IMR-90 (cell line): ENCODE data around the gene INPP5D. TPM values are rescaled to one million over a fixed set of nuclear protein-coding genes. Genes with fewer than 3 reads are reported as not detected.

Experiments used
- ATAC-seq: fragments of 200-7000 bp; cut with Tn5 transposase; 2 replicates; pipeline ENCODE4 v1.9.1; 2020; ENCODE audit warnings: low read depth, mild to moderate bottlenecking, moderate library complexity
- BruUV-seq: library from RNA; stranded (reverse); fragments of 400-500 nt; replicated peaks from 2 replicates; lab custom pipeline; 2021; lab: Mats Ljungman, UMichigan
- CTCF ChIA-PET: fragments of 300-600 bp; formaldehyde crosslinking; extraction: SDS; loops from one replicate; lab custom pipeline; 2021; ENCODE audit warnings: antibody characterized with exemption; lab: Yijun Ruan, JAX
- POLR2A ChIA-PET: fragments of 300-600 bp; sonication (Branson Sonifier 250); formaldehyde crosslinking; loops from one replicate; lab custom pipeline; 2022; ENCODE audit warnings: antibody characterized with exemption; ENCODE audit not compliant: unreplicated experiment; lab: Charles Lee
- DNase-seq: peaks from one replicate; pipeline ENCODE4 v3.0.0; 2013
- H2AFZ ChIP-seq: replicated peaks from 2 replicates; pipeline ENCODE3; 2013; ENCODE audit warnings: low read length, mild to moderate bottlenecking; ENCODE audit not compliant: poor library complexity
- H2AK5ac ChIP-seq: 2 replicates; pipeline ENCODE4 v1.6.1; 2013; ENCODE audit warnings: low read depth, low read length, inconsistent platforms
- H2AK9ac ChIP-seq: replicated peaks from 2 replicates; pipeline ENCODE3; 2013; ENCODE audit warnings: mild to moderate bottlenecking, low read depth, low read length, moderate library complexity; ENCODE audit not compliant: poor library complexity
- H2BK120ac ChIP-seq: 2 replicates; pipeline ENCODE4 v1.6.1; 2013; ENCODE audit warnings: low read depth, low read length, inconsistent platforms
- H2BK15ac ChIP-seq: 3 replicates; pipeline ENCODE4 v1.6.1; 2013; ENCODE audit warnings: low read depth, low read length, inconsistent platforms
- H2BK20ac ChIP-seq: 2 replicates; pipeline ENCODE4 v1.6.1; 2013; ENCODE audit warnings: low read depth, mild to moderate bottlenecking, inconsistent platforms, low read length, moderate library complexity
- H2BK5ac ChIP-seq: 2 replicates; pipeline ENCODE4 v1.6.1; 2013; ENCODE audit warnings: mild to moderate bottlenecking, low read depth, low read length, inconsistent platforms; ENCODE audit not compliant: poor library complexity, severe bottlenecking
- H3K14ac ChIP-seq: replicated peaks from 2 replicates; pipeline ENCODE4 v1.6.1; 2013; ENCODE audit warnings: low read depth, low read length, inconsistent platforms
- H3K18ac ChIP-seq: 2 replicates; pipeline ENCODE4 v1.6.1; 2013; ENCODE audit warnings: low read depth, low read length, control low read depth
- H3K23ac ChIP-seq: 2 replicates; pipeline ENCODE4 v1.6.1; 2013; ENCODE audit warnings: low read depth, low read length, inconsistent platforms
- H3K27ac ChIP-seq: 2 replicates; pipeline ENCODE4 v1.5.1; 2013; ENCODE audit warnings: mild to moderate bottlenecking, control low read depth, low read length; ENCODE audit not compliant: insufficient read depth
- H3K27me3 ChIP-seq: 2 replicates; pipeline ENCODE4 v1.6.1; 2013; ENCODE audit warnings: low read length; ENCODE audit not compliant: control insufficient read depth, insufficient read depth
- H3K36me3 ChIP-seq: 2 replicates; pipeline ENCODE4 v1.6.1; 2013; ENCODE audit warnings: low read length, mixed read lengths; ENCODE audit not compliant: control insufficient read depth, insufficient read depth
- H3K4ac ChIP-seq: 2 replicates; pipeline ENCODE4 v1.6.1; 2013; ENCODE audit warnings: low read depth, low read length, inconsistent platforms
- H3K4me1 ChIP-seq: 2 replicates; pipeline ENCODE4 v1.6.1; 2013; ENCODE audit warnings: low read length, mixed read lengths; ENCODE audit not compliant: control insufficient read depth, insufficient read depth
- H3K4me2 ChIP-seq: 2 replicates; pipeline ENCODE4 v1.6.1; 2013; ENCODE audit warnings: low read depth, mild to moderate bottlenecking, control low read depth, low read length, moderate library complexity
- H3K4me3 ChIP-seq: 2 replicates; pipeline ENCODE4 v1.5.1; 2013; ENCODE audit warnings: low read depth, mild to moderate bottlenecking, control low read depth, low read length, moderate library complexity; ENCODE audit not compliant: insufficient read depth
- H3K56ac ChIP-seq: 2 replicates; pipeline ENCODE4 v1.6.1; 2013; ENCODE audit warnings: low read length, inconsistent platforms; ENCODE audit not compliant: insufficient read depth; ENCODE audit errors: extremely low read depth
- H3K79me1 ChIP-seq, 2 experiments: 2 replicates each; pipeline ENCODE4 v1.6.1; 2013; ENCODE audit warnings: low read length in 2 of 2, inconsistent platforms in 1 of 2, low read depth in 1 of 2
- H3K9ac ChIP-seq: 2 replicates; pipeline ENCODE4 v1.6.1; 2013; ENCODE audit warnings: low read depth, low read length, control low read depth
- H3K9me1 ChIP-seq: 2 replicates; pipeline ENCODE4 v1.6.1; 2013; ENCODE audit warnings: low read length, inconsistent platforms; ENCODE audit not compliant: insufficient read depth
- H3K9me3 ChIP-seq: 2 replicates; pipeline ENCODE4 v1.6.1; 2013; ENCODE audit warnings: low read length; ENCODE audit not compliant: control insufficient read depth, insufficient read depth
- H4K20me1 ChIP-seq: 2 replicates; pipeline ENCODE4 v1.6.1; 2013; ENCODE audit warnings: low read length, inconsistent platforms; ENCODE audit not compliant: insufficient read depth
- H4K5ac ChIP-seq: 2 replicates; pipeline ENCODE4 v1.6.1; 2013; ENCODE audit warnings: mild to moderate bottlenecking, low read depth, low read length, control low read depth
- H4K8ac ChIP-seq, 2 experiments: 2 replicates each; pipeline ENCODE4 v1.6.1; 2013; ENCODE audit warnings: low read depth in 2 of 2, low read length in 2 of 2, control low read depth in 1 of 2, inconsistent platforms in 1 of 2
- H4K91ac ChIP-seq: 2 replicates; pipeline ENCODE4 v1.6.1; 2013; ENCODE audit warnings: low read depth, low read length, inconsistent platforms; ENCODE audit not compliant: insufficient read depth
- BHLHE40 ChIP-seq: fragments of 150-350 bp; IDR thresholded peaks from 2 replicates; pipeline ENCODE4 v1.6.1; 2016; ENCODE audit warnings: mild to moderate bottlenecking, low read depth, low read length
- CEBPB ChIP-seq: IDR thresholded peaks from 2 replicates; pipeline ENCODE4 v1.6.1; 2012; ENCODE audit warnings: low read depth, low read length, improper control_type of control experiment
- FOS ChIP-seq: fragments of 150-350 bp; IDR thresholded peaks from 2 replicates; pipeline ENCODE4 v1.6.1; 2016; ENCODE audit warnings: low read depth, low read length
- MAFK ChIP-seq: IDR thresholded peaks from 2 replicates; pipeline ENCODE4 v1.6.1; 2012; ENCODE audit warnings: low read depth, low read length, improper control_type of control experiment
- MAZ ChIP-seq: IDR thresholded peaks from 2 replicates; pipeline ENCODE4 v1.6.1; 2012; ENCODE audit warnings: low read depth, mild to moderate bottlenecking, low read length, improper control_type of control experiment, moderate library complexity, borderline replicate concordance
- MXI1 ChIP-seq: IDR thresholded peaks from 2 replicates; pipeline ENCODE4 v1.6.1; 2012; ENCODE audit warnings: low read depth, mild to moderate bottlenecking, low read length, moderate library complexity, borderline replicate concordance
- RAD21 ChIP-seq: IDR thresholded peaks from 2 replicates; pipeline ENCODE4 v1.6.1; 2012; ENCODE audit warnings: low read length, improper control_type of control experiment
- RCOR1 ChIP-seq: IDR thresholded peaks from 2 replicates; pipeline ENCODE4 v1.6.1; 2012; ENCODE audit warnings: mild to moderate bottlenecking, low read length, improper control_type of control experiment; ENCODE audit not compliant: insufficient replicate concordance
- WGBS, 2 experiments: methylation state at CpG; one replicate each; pipeline versions ENCODE4 v1.1.5 to v1.1.7; 2013; ENCODE audit warnings: missing lambda C conversion rate in 2 of 2; ENCODE audit not compliant: insufficient read length in 1 of 2; ENCODE audit errors: extremely low coverage in 2 of 2; 5-methylcytosine and 5-hydroxymethylcytosine counted together
- dilution Hi-C: fragments of 300-500 bp; cut with HindIII; formaldehyde crosslinking; loops from one replicate; pipeline ENCODE4 v1.14.3; 2018; ENCODE audit warnings: low sequenced_read_pairs; ENCODE audit not compliant: unreplicated experiment
- in situ Hi-C: fragments of 300-500 bp; cut with MboI; formaldehyde crosslinking; loops from 3 replicates; pipeline ENCODE4 v1.14.3; 2019; ENCODE audit warnings: low sequenced_read_pairs, inconsistent platforms, mixed read lengths
- intact Hi-C: fragments of 100-400 bp; cut with micrococcal nuclease; formaldehyde crosslinking; loops from 2 replicates; pipeline ENCODE4 v1.10.0; 2022
- polyA plus RNA-seq, 3 experiments: library from polyadenylated mRNA; depleted of rRNA; stranded (reverse); fragments of >200 nt; gene quantifications; 2 replicates each; pipeline ENCODE4 v1.2.3, GENCODE V29; 2012; ENCODE audit warnings: low replicate concordance in 1 of 3
- total RNA-seq: library from RNA; depleted of rRNA; stranded (reverse); fragments of >200 nt; gene quantifications from 2 replicates; pipeline ENCODE4 v1.2.3, GENCODE V29; 2012
- TF ChIP-seq, protein P1 (sequence below): fragments of 150-350 bp; IDR thresholded peaks from 2 replicates; pipeline ENCODE4 v1.6.1; 2017; ENCODE audit warnings: mild to moderate bottlenecking, antibody characterized with exemption, low read length, low read depth

Gene INPP5D
- total and polyA plus RNA-seq, 2 of the 4 experiments (the other 2 are of a cell fraction): 0.18 to 0.29 TPM

DNA sequence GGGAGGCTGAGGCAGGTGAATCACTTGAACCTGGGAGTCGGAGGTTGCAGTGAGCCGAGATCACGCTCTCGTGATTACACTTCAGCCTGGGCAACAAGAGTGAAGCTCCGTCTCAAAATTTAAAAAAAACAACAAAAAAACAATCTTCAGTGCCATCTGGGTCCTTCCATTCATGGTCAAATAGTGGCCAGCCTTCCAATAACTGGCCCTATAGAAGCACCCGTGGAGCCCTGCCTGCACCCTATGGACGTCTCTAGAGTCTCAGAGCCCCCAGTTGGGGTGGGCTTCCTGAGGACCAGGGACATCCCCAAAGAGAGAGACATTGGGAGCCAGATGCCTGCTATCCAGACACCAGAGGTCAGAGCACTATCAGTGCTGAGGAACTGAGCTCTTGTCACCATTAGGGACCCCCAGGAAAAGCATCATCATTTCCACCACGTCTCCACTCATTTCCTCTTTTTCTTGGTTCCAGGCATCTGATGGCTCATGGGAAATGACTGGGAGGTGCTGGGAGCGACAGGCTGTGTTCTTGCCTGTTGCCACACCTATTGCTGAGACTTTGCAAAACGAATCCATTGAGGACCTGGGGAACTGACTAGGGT, 18.3 kb upstream of the INPP5D start:
- CTCF ChIA-PET: no interaction called here
- Histone ChIP-seq H3K27ac (no peak overlapping the region), H3K18ac (no peak overlapping the region), H4K91ac (no peak overlapping the region), H3K9ac (no peak overlapping the region), H2BK5ac (no peak overlapping the region), H3K56ac (no peak overlapping the region), H4K5ac (no peak overlapping the region), H3K23ac (no peak overlapping the region), H3K4ac (no peak overlapping the region), H3K4me3 (no peak overlapping the region), H3K4me1 (no peaks in the 10 kb centered on the region), H3K79me1 (no peaks in the 10 kb centered on the region), H2AFZ (no peak overlapping the region), H3K4me2 (no peak overlapping the region), H2BK15ac (no peak overlapping the region), H3K9me3 (no peaks in the 10 kb centered on the region), H3K9me1 (no peaks in the 10 kb centered on the region), H3K27me3 (peaks cover 35% of the 10 kb centered on the region), H2AK5ac (no peak overlapping the region), H3K14ac (no peak overlapping the region), H3K36me3 (no peaks in the 10 kb centered on the region), H4K8ac (no peak overlapping the region), H2AK9ac (no peak overlapping the region), H2BK120ac (no peak overlapping the region), H2BK20ac (no peak overlapping the region), H4K20me1 (no peaks in the 10 kb centered on the region)
- BruUV-seq: no TSS peak
- TF ChIP-seq, protein P1, sequence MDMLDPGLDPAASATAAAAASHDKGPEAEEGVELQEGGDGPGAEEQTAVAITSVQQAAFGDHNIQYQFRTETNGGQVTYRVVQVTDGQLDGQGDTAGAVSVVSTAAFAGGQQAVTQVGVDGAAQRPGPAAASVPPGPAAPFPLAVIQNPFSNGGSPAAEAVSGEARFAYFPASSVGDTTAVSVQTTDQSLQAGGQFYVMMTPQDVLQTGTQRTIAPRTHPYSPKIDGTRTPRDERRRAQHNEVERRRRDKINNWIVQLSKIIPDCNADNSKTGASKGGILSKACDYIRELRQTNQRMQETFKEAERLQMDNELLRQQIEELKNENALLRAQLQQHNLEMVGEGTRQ: no peak
- no peak for TF ChIP-seq BHLHE40
- TF ChIP-seq RAD21: no peak
- no peak for TF ChIP-seq CEBPB
- no peak for TF ChIP-seq MAFK
- no peak for TF ChIP-seq MXI1
- no peak for TF ChIP-seq RCOR1
- no peak for TF ChIP-seq MAZ
- no peak for TF ChIP-seq FOS
- intact Hi-C loops: no loop called here
- no peak for DNase-seq
- WGBS, 2 experiments: 57% methylated on average over 2 of the region's 10 CpGs; no CpG with 5 or more reads in 1 of the 2 experiments
- in situ Hi-C loops: no loop called here
- ATAC-seq: no peak
- POLR2A ChIA-PET: no interaction called here
- dilution Hi-C loops: no loop called here
